H9 (cell line): ENCODE results near the gene ARID3C. TPM values are rescaled to one million over a fixed set of nuclear protein-coding genes. Genes with fewer than 3 reads are reported as not detected.

Experiments used
- DNase-seq: peaks from one replicate; pipeline ENCODE4 v3.0.0-alpha.2; 2017
- H2AFZ ChIP-seq: one replicate; pipeline ENCODE4 v1.6.1; 2013; ENCODE audit warnings: mild to moderate bottlenecking, low read length, control low read depth, moderate library complexity
- H2AK5ac ChIP-seq: 2 replicates; pipeline ENCODE4 v1.6.1; 2013; ENCODE audit warnings: low read length, control low read depth, mixed read lengths; ENCODE audit not compliant: insufficient read length
- H2BK120ac ChIP-seq: one replicate; pipeline ENCODE4 v1.6.1; 2013; ENCODE audit warnings: low read depth, mild to moderate bottlenecking, low read length, control low read depth, inconsistent platforms; ENCODE audit not compliant: poor library complexity, severe bottlenecking
- H2BK12ac ChIP-seq: 2 replicates; pipeline ENCODE4 v1.6.1; 2013; ENCODE audit warnings: low read length, control low read depth, mixed read lengths, low read depth; ENCODE audit not compliant: insufficient read length
- H2BK15ac ChIP-seq: 2 replicates; pipeline ENCODE4 v1.6.1; 2013; ENCODE audit warnings: low read depth, low read length, control low read depth
- H2BK20ac ChIP-seq: one replicate; pipeline ENCODE4 v1.6.1; 2013; ENCODE audit warnings: low read depth, mild to moderate bottlenecking, low read length, control low read depth, inconsistent platforms; ENCODE audit not compliant: poor library complexity, severe bottlenecking
- H2BK5ac ChIP-seq: 2 replicates; pipeline ENCODE4 v1.6.1; 2013; ENCODE audit warnings: low read length, control low read depth, mixed read lengths; ENCODE audit not compliant: insufficient read length
- H3K14ac ChIP-seq: 2 replicates; pipeline ENCODE4 v1.6.1; 2013; ENCODE audit warnings: low read length, control low read depth; ENCODE audit not compliant: insufficient read depth
- H3K18ac ChIP-seq: 2 replicates; pipeline ENCODE4 v1.6.1; 2013; ENCODE audit warnings: low read depth, mild to moderate bottlenecking, mixed read lengths, low read length, control low read depth; ENCODE audit not compliant: insufficient read length
- H3K23ac ChIP-seq: 2 replicates; pipeline ENCODE4 v1.6.1; 2013; ENCODE audit warnings: low read length, control low read depth, mixed read lengths, low read depth; ENCODE audit not compliant: insufficient read length
- H3K23me2 ChIP-seq: 2 replicates; pipeline ENCODE4 v1.6.1; 2013; ENCODE audit warnings: low read depth, mild to moderate bottlenecking, mixed read lengths, low read length, control low read depth; ENCODE audit not compliant: insufficient read length, poor library complexity, severe bottlenecking
- H3K27ac ChIP-seq: 2 replicates; pipeline ENCODE4 v1.5.1; 2013; ENCODE audit warnings: low read length, control low read depth, mixed read lengths, low read depth; ENCODE audit not compliant: insufficient read length
- H3K27me3 ChIP-seq: 2 replicates; pipeline ENCODE4 v1.6.1; 2013; ENCODE audit warnings: low read length, control low read depth, inconsistent platforms; ENCODE audit not compliant: insufficient read depth
- H3K4ac ChIP-seq: 2 replicates; pipeline ENCODE4 v1.6.1; 2013; ENCODE audit warnings: low read depth, mild to moderate bottlenecking, control low read depth, inconsistent platforms, low read length, moderate library complexity
- H3K4me1 ChIP-seq: 2 replicates; pipeline ENCODE4 v1.6.1; 2013; ENCODE audit warnings: low read length, control low read depth, inconsistent platforms; ENCODE audit not compliant: insufficient read depth
- H3K4me2 ChIP-seq: 2 replicates; pipeline ENCODE4 v1.6.1; 2013; ENCODE audit warnings: low read length, control low read depth, mixed read lengths; ENCODE audit not compliant: insufficient read length, insufficient read depth
- H3K56ac ChIP-seq: 2 replicates; pipeline ENCODE4 v1.6.1; 2013; ENCODE audit warnings: low read depth, mild to moderate bottlenecking, mixed read lengths, low read length, control low read depth; ENCODE audit not compliant: insufficient read length
- H3K79me1 ChIP-seq: 2 replicates; pipeline ENCODE4 v1.6.1; 2013; ENCODE audit warnings: low read depth, mild to moderate bottlenecking, moderate library complexity, low read length, control low read depth, inconsistent platforms; ENCODE audit not compliant: insufficient read depth, poor library complexity, severe bottlenecking
- H3K79me2 ChIP-seq: 2 replicates; pipeline ENCODE4 v1.6.1; 2013; ENCODE audit warnings: low read length, control low read depth, inconsistent platforms; ENCODE audit not compliant: insufficient read depth
- H3K9ac ChIP-seq: 2 replicates; pipeline ENCODE4 v1.6.1; 2013; ENCODE audit warnings: low read length, control low read depth, mixed read lengths; ENCODE audit not compliant: insufficient read length; ENCODE audit errors: extremely low read depth
- H3K9me3 ChIP-seq: one replicate; pipeline ENCODE4 v1.6.1; 2013; ENCODE audit warnings: low read depth, low read length, inconsistent platforms; ENCODE audit not compliant: control insufficient read depth
- H3T11ph ChIP-seq: one replicate; pipeline ENCODE4 v1.6.1; 2013; ENCODE audit warnings: mild to moderate bottlenecking, low read length, control low read depth, inconsistent platforms
- H4K20me1 ChIP-seq: one replicate; pipeline ENCODE4 v1.6.1; 2013; ENCODE audit not compliant: control insufficient read depth, insufficient read length, insufficient read depth
- H4K5ac ChIP-seq: 2 replicates; pipeline ENCODE4 v1.6.1; 2013; ENCODE audit warnings: low read depth, mild to moderate bottlenecking, mixed read lengths, low read length, control low read depth; ENCODE audit not compliant: insufficient read length
- H4K8ac ChIP-seq: replicated peaks from 2 replicates; pipeline ENCODE4 v1.6.1; 2013; ENCODE audit warnings: low read length, control low read depth, mixed read lengths, low read depth; ENCODE audit not compliant: insufficient read length
- H4K91ac ChIP-seq: 2 replicates; pipeline ENCODE4 v1.6.1; 2013; ENCODE audit warnings: low read depth, mild to moderate bottlenecking, moderate library complexity, mixed read lengths, low read length, control low read depth; ENCODE audit not compliant: insufficient read length
- H3K27ac Mint-ChIP-seq, 3 experiments: 2 replicates in 2 of 3; 3 replicates in 1 of 3; pipeline ENCODE4 v1.8.0; 2020 to 2021; ENCODE audit warnings: mixed read lengths in 3 of 3, mild to moderate bottlenecking in 1 of 3, moderate library complexity in 1 of 3
- H3K27me3 Mint-ChIP-seq: 2 replicates; pipeline ENCODE4 v1.8.0; 2021; ENCODE audit warnings: low read depth, mild to moderate bottlenecking, moderate library complexity, mixed read lengths
- H3K36me3 Mint-ChIP-seq, 3 experiments: 2 replicates in 2 of 3; 3 replicates in 1 of 3; pipeline ENCODE4 v1.8.0; 2020 to 2021; ENCODE audit warnings: low read depth in 3 of 3, mixed read lengths in 3 of 3; ENCODE audit not compliant: insufficient read depth in 1 of 3
- H3K4me1 Mint-ChIP-seq, 2 experiments: 2 replicates each; pipeline ENCODE4 v1.8.0; 2020; ENCODE audit warnings: mixed read lengths in 2 of 2
- H3K4me3 Mint-ChIP-seq, 2 experiments: 2 replicates in 1 of 2; 3 replicates in 1 of 2; pipeline ENCODE4 v1.8.0; 2020 to 2021; ENCODE audit warnings: mild to moderate bottlenecking in 2 of 2, mixed read lengths in 2 of 2, moderate library complexity in 1 of 2
- H3K9me3 Mint-ChIP-seq, 2 experiments: 2 replicates in 1 of 2; 3 replicates in 1 of 2; pipeline ENCODE4 v1.8.0; 2020; ENCODE audit warnings: mild to moderate bottlenecking in 2 of 2, mixed read lengths in 2 of 2, moderate library complexity in 1 of 2
- CTCF ChIP-seq: fragments of 200-600 bp; sonication (generic); conservative IDR thresholded peaks from 3 replicates; pipeline ENCODE4 v1.8.0; 2021; ENCODE audit warnings: antibody characterized with exemption, mild to moderate bottlenecking
- whole genome bisulfite sequencing: extraction: QIAGEN DNeasy Blood & Tissue Kit; methylation state at CpG from one replicate; pipeline ENCODE4 v1.1.7; 2013; ENCODE audit warnings: missing lambda C conversion rate, low lambda C conversion rate, mixed read lengths; ENCODE audit not compliant: insufficient read length; ENCODE audit errors: extremely low coverage; 5-methylcytosine and 5-hydroxymethylcytosine counted together
- total RNA-seq: library from RNA; stranded (reverse); gene quantifications from 2 replicates; pipeline ENCODE4 v1.2.1, GENCODE V29; 2021

Gene ARID3C
- total RNA-seq, 1 experiment from 2014 or later = not detected

DNA sequence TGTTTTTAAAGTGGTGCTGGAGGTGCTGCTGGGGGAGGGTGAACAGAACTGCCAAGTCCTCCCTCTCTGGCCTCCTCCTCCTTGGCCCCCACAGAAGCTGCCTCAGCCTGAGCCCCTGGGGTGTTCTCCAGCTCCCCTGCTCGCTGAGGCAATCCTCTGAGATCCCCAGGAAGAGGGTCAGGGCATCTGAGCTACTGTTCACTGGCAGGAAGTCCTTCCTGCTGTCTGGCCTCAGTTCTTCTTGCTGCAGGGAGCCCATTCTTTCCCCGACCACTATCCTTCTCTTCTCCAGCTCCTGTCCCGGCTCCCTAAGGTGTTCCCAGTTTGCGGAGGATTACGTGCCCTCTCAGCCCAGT lies 49.1 kb downstream of the ARID3C start:
- no peak overlapping the region for H3K9ac ChIP-seq
- DNase-seq = no peak
- H3K27ac Mint-ChIP-seq = no peak overlapping the region
- H3K79me1 ChIP-seq = no peaks in the 10 kb centered on the region
- H2AK5ac ChIP-seq = no peak overlapping the region
- H3K4me1 Mint-ChIP-seq = peaks cover 43 to 51% of the 10 kb centered on the region in 2 experiments
- no peak overlapping the region for H2BK120ac ChIP-seq
- H4K91ac ChIP-seq = no peak overlapping the region
- H3K56ac ChIP-seq = no peak overlapping the region
- H4K8ac ChIP-seq = no peak overlapping the region
- H3K4me2 ChIP-seq = peak overlapping the region; percentile 58
- H3K79me2 ChIP-seq = no peaks in the 10 kb centered on the region
- no peak overlapping the region for H4K5ac ChIP-seq
- no peak overlapping the region for H2BK5ac ChIP-seq
- H3K27me3 Mint-ChIP-seq = peaks cover 95% of the 10 kb centered on the region
- H3K23me2 ChIP-seq = peaks cover 7% of the 10 kb centered on the region
- WGBS = no CpG with 5 or more reads among the region's 5 CpGs
- H2BK15ac ChIP-seq = no peak overlapping the region
- no peaks in the 10 kb centered on the region for H3K36me3 Mint-ChIP-seq
- peaks cover 12% of the 10 kb centered on the region for H3K4me1 ChIP-seq
- H3K9me3 Mint-ChIP-seq = peaks cover 0 to 5% of the 10 kb centered on the region in 2 experiments; a peak in 1 of 5 replicates
- H3K18ac ChIP-seq = no peak overlapping the region
- no peaks in the 10 kb centered on the region for H4K20me1 ChIP-seq
- H3K27me3 ChIP-seq = peaks cover 27% of the 10 kb centered on the region
- H3K4ac ChIP-seq = no peak overlapping the region
- peak overlapping the region in 1 of 2 experiments; percentile 72; a peak in 3 of 5 replicates for H3K4me3 Mint-ChIP-seq
- no peak overlapping the region for H3K27ac ChIP-seq
- no peak overlapping the region for H2BK20ac ChIP-seq
- no peak for TF ChIP-seq CTCF
- H3K9me3 ChIP-seq = no peaks in the 10 kb centered on the region
- no peak overlapping the region for H3T11ph ChIP-seq
- H2BK12ac ChIP-seq = no peak overlapping the region
- no peak overlapping the region for H2AFZ ChIP-seq
- H3K14ac ChIP-seq = no peak overlapping the region
- H3K23ac ChIP-seq = no peak overlapping the region
